Activated CD4-positive, alpha-beta T cell treated with anti-CD3 and anti-CD28 coated beads for 24 hours (primary cell): ENCODE results near the gene SLC25A23.
"Not testable (repeated sequence)": the region's sequence is repeated elsewhere in the genome, so short reads cannot be mapped to it uniquely, and the experiment has no call there.

Source experiments
- DNase-seq, 2 donors: peaks; one replicate each; pipeline ENCODE4 v3.0.0-alpha.2; 2020; ENCODE audit warnings: low read depth in 2 of 2

The SLC25A23 gene

DNA sequence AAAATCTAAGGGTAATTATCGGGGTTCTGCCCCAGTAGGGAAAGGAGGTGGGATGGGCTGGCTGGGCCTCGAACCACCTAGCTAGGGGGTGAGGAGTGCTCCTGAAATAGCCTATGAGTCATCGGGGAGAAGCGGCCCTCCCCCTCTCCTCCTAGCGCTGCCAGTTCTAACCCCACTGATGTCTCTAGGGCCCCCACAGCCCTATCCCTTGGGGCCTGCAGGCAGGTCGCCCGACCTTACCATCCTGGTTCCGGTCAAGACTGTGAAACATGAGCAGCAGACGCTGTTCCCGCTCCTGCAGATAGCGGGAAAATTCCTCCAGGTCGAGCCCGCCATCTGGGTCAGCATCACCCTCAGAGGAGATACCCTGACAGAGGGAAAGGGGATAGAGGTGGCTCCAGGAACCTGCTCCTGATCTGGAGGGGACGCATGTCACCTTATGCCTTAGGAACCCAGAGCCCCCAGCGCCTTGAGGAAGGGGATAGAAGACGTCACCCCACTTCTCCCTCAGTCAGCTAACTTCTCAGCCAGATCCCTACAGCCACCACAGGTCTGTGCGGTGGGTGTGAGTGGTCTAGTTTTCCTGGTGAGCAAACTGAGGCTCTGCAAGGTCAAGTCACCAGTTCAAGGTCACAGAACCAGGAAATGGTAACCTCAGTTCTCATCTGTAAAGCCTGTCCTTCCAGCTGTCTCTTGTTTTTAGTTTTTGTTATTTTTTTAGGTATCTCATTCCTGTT lies 1.5 kb downstream of the SLC25A23 start:
- DNase-seq, result no peak

DNA sequence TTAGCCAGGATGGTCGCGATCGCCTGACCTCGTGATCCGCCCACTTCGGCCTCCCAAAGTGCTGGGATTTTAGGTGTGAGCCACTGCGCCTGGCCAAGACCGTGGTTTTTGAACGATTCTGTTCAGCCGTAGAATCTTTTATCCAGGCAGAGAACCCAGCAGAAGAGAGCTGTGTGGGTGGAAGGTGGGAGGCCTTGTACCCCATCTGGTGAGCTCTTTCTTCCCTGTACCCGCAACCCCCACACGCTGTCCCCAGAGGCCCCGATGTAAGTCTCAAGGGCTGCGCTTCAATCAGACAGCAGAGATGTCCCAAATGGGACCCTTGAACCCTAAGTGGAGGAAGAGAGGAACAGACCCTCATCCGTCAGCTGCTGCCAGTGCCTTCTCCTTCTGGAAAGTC lies 3.7 kb downstream of the SLC25A23 start:
- no peak for DNase-seq

DNA sequence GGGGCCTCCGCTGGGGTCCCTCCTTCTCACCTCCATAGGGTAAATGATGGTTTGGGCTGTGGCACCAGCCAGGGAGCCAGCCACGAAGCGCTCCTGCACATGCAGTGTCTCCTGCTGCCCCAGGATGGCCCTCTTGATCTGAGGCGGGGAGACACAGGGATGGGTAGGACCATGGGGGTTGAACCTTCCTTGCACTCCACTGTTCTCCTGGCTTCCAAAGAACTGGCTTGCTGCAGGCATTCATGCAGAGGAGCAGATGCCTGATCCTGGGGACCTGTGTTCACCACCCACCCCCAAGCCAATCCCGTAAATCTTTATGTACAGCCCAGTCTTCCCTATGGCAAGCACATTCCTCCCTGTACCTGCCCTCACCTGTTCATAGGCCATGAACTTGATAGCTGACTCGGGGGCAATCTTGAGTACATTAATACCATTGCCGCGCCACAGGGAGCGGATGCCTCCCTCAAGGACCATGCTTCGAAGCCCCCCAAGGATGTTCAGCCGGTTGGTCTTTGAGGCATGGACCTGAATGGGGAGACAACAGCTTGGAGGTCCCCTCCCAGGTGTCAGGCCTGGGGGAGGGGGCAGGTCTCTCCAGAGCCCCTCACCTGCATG lies 5.5 kb downstream of the SLC25A23 start:
- DNase-seq, result no peak

DNA sequence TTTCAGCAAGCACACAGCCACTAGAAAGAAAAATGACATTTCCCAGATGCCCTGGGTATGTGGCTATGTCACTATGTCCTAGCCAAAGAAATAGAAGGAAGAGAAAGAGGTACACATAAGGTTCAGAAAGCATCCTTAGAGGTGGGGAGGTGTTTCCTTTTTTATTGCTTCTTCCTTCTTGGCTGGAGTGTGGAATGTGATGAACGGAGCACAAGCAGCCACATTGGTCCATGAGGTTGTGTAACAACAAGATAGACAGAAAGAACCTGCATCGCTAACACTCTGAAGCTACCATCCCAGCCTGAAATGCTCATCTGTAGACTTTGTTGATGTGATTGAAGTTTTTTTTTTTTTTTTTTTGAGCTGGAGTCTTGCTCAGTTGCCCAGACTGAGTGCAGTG lies 6.7 kb downstream of the SLC25A23 start:
- DNase-seq, result no peak

DNA sequence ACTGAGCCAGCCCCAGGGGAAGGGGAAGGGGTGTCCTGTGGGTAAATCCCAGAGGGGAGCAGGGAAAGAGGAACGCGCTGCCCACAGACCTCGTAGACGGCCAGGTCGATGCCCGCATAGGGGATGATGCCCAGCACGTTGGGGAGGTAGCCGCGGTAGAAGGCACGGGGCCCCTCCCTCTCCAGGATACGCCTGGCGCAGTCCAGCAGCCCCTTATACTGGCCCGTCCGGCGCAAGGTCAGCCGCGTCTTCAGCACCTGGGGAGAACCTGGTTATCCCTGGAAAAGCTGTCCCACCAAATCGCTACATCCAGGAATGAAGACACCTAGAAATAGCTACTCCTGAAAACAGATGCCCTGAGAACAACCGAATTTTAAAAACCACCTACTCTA lies 7.4 kb downstream of the SLC25A23 start:
- no peak for DNase-seq

DNA sequence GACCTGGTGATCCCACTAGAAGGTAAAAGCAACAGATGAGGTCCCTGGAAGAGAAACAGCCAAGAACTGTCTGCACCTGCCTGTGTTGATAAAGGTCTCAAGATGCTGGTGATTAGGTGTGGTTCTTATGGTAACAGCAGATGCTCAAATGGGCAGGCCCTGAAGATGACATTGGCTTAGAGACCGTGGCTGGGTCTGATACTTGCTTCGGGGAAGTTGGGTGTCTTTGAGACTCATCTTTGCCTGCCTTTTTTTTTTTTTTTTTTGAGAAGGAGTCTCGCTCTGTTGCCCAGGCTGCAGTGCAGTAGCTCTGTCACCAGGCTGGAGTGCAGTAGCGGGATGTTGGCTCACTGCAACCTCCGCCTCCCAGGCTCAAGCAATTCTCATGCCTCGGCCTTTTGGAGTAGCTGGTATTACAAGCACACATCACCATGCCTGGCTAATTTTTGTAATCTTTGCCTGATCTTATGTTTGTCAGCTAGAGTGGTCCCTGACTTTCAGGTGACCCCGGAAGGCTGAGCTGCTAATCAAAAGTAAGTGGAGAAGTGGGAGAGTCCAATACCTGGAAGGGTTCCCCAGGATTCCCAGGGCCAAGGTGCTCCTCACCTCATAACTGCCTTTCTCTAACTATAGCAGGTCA lies 7.9 kb downstream of the SLC25A23 start:
- no peak for DNase-seq

DNA sequence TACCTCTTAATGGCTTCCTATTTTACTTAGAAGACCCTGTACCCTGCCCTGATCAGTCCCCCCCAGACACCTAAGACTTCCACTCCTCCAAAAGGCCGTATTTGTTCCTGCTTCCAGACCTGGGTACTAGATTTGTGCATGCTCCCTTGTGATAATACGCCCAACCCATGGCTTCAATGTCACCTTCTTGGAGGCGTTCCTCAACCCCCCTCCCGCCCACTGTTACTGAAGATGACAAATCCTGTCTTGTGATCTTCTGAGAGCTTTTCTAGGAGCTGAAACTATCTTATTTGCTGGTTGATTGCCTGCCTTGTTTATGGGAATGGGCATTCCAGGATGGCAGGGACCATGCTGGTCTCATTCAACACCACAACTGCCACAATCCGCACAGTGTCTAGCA lies 9.4 kb downstream of the SLC25A23 start:
- no peak for DNase-seq

DNA sequence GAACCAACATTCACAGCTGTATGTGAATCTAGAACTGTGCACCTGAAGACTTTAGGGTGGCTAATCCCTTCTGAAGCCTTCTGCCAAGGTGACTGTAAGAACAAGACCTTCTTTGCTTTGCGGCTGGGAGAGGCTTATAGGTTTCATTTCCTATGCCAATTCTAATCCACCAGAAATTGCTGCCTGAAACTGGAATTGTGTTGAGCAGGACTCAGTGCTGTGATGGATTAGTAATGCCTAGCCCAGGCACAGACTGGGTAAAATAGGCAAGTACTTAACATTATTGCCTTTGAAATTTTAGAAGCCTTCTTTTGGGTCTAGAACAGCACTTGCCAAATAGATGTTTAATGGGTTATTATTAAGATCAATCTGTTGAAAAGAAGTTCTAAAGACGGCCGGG lies 11.5 kb downstream of the SLC25A23 start:
- no peak for DNase-seq

DNA sequence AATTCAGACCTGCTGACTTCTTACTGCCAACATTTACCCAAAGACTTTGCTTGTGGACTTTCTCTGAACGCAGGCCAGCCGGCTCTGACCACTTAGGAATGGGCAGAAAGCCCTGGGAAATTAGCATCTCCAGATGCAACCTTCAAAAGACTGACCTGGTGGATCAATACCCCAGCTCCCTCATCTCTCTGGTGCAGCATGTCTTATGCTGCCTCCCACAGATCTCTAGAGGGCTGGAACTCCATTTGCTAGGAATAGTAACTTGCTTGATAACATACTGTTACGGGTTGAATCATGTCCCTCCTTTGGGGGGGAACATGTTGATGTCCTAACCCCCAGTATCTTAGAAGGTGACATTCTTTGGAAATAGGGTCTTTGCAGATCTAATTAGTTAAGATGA lies 13.1 kb downstream of the SLC25A23 start:
- no peak for DNase-seq

DNA sequence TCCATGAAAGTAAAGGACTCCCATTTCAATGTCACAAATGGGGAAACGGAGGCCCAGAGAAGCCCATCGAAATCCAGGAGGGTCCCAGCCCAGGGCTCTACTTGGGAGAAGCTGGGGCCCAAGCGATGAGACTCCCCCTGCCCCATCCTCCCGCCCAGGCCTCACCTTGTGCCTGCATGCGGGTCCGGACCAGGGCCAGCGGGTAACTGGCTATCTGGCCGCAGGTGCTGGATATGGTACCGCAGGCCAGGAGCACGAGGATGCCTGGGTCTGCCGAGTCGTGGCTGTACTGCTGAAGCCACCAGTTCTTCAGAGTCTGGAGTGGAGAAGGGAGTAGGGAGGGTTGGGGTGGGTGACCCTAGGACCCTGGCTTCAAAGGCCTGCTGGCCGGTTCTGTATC lies 15.6 kb downstream of the SLC25A23 start:
- DNase-seq, result no peak

DNA sequence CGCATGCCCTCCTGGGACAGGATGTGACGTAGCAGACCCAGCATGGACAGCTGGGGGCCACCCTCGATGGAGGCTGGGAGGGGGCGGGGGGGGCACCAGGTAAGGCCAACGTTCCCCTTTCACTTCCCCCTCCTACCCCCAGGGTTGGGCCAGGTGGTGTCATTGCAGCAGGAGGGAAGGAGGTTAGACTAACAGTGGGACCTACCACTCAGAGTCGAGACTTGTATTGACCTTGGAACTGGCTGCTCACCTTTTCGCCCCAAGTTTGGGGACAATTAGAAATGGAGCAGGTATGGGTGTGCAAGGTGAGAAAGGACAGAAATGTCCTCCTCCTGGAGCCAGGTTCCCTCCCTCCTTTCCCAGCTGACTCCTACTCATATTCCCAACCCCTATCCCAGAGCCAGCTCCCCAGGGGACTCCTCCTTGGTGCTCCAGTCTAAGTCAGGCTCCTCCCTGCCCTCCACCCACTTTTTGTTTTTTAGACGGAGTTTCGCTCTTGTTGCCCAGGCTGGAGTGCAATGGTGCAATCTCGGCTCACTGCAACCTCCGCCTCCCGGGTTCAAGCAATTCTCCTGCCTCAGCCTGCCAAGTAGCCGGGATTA lies 17.4 kb downstream of the SLC25A23 start:
- no peak for DNase-seq

DNA sequence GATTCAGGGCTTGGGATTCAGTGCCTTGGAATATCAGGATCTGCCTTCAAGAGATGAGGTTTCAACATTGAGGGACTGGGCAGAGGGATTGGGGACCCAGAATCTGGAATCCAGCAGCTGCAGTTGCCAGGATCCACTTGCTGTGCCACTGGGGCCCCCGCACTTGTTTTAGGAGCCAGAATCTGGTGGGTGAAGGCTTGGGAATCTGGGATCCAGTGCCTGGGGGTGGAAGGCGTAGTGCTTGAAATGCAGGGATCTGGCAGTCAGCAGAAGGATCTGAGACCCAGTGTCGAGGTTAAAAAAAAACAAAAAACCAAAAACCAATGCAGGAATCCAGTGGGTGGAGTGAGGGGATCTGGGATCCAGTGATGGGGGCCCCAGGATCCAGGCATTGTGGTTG lies 18.7 kb downstream of the SLC25A23 start:
- DNase-seq, result no peak

DNA sequence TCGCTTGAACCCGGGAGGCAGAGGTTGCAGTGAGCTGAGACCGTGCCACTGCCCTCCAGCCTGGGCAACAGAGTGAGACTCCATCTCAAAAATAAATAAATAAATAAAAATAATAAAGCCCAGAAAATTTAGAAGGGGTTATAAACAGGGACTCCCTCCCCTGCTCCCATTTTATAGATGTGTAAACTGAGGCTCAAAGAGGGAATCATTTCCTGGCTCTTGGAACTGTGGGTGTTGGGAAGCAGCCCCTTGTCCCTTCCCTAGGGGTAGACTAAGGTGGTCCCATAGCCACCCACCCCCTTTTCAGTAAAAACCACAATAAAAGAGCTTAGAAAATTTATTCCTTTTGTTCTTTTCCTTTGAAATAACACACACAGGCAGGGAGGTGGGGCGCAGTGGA lies 19.8 kb downstream of the SLC25A23 start:
- DNase-seq, result no peak

DNA sequence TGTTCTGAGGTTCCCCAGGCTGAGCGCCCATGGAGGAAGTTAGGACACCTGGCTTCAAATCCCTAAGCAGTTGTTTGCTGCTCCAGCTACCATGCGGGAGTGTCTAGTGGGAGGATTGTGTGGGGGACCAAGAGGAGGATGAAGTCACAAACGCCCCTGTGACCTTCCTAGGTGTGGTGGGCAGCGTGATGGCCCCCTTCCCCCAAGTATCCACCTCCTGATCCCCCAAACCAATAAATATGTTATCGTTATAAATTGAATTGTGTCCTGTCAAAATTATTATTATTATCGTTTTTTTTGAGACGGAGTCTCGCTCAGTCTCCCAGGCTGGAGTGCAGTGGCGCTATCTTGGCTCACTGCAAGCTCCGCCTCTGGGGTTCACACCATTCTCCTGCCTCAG lies 25.9 kb downstream of the SLC25A23 start, which contains the start of gene SLC25A41:
TSS of gene SLC25A41 (minus strand) at position 101 of the 400 bp plus-strand sequence. CDS start at position 31, 70 bp downstream.
- DNase-seq, result no peak

DNA sequence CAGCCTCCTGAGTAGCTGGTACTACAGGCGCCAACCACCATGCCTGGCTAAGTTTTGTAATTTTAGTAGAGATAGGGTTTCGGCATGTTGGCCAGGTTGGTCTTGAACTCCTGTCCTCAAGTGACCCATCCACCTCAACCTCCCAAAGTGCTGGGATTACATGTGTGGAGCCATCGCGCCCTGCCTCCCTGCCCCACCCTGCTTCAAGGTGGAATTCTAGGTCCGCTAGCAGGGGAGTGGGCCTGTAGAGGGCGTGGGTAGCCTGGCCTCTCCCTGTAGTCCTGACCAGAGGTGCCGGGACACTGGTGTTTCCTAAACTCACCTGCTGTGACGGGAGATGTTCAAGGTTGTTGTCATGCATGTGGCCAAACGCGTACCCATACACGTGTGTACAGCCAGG lies 26.4 kb downstream of the SLC25A23 start:
- no peak for DNase-seq

DNA sequence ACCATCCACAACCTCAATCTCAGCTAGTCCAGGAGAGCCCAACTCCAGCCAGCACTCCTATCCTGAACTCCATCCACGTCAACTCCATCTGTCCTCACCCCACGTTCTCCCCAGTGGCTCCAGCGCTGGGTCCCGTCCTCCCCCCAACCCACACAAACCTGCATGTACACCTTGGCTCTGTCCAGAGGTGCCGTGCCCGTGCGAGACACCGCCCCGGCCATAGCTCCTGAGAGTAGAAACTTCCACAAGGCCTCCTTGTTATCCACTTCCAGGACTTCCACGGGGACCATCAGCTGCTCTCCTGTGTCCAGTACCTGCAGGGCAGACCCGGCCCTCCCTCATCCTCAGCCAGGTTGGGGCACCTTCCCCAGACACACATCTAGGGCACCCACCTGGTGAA lies 27.7 kb downstream of the SLC25A23 start:
- DNase-seq, result no peak

DNA sequence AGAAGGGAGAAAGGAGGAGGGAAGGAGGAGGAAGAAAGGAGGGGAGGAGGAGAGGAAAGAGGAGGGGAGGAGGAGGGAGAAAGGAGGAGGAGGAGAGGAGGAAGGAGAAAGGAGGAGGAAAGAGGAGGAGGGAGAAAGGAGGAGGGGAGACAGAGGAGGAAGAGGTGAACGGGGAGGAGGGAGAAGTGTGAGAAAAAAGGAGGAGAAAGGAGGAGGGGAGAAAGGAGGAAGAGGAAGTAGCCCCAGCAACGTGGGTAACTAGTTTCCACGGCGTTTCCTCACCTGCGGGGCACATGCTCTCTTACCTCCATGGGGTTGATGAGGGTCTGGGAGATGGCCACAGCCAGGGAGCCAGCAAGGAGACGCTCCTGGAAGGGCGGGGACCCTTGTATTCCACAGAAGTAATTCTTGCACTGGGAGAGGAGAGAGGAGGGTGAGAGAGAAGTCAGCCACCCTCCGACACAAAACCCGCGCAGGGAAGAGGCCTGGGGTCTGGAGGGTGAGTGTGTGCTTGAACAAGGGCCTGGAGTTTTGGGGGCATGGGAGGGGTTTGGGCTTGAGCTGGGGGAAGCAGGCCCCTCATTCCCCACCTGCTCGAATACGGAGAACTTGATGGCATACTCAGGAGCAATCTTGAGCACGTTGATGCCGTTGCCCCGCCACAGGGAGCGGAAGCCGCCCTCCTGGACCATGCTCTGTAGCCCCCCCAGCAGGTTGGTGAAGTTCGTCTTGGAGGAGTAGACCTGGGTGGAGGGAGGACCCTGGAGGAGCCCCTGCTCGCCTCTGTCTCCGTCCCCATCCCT lies 30.0 kb downstream of the SLC25A23 start:
- DNase-seq, result no peak

DNA sequence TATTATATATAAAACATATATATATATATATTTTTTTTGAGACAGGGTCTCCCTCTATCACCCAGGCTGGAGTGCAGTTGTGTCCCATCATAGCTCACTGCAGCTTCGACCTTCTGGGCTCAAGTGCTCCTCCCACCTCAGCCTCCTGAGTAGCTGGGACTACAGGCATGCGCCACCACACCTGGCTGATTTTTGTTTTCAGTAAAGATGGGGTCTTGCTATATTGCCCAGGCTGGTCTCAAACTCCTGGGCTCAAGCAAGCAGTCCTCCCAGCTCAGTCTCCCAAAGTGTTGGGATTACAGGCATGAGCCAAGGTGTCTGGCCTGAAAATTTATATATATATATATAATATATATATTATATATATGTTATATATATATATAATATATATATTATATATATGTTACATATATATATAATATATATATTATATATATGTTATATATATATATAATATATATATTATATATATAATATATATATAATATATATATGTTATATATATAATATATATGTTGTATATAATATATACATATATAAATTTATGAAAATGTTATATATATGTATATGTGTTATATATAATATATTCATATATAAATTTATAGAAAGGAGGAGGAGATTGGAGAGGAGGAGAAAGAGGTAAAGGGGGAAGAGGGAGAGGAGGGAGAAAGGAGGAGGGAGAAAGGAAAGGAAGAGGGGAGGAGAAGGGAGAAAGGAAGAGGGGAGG lies 30.7 kb downstream of the SLC25A23 start:
- DNase-seq, result not testable (repeated sequence)

DNA sequence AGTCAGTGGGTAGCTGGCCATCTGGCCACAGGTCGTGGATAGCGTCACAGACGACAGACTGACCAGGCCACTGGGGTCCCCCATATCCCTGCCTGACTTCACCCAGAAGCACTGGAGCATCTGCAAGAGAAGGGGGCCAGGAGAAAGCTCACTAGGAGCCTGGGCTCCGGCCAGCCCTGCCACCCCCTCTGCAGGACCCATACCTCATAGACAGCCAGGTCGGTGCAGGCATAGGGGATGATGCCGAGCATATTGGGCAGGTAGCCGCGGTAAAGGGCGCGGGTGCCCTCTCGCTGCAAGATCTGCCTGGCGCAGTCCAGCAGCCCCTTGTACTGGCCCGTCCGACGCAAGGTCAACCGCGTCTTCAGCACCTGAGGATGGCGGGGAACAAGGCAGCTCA lies 32.5 kb downstream of the SLC25A23 start:
- DNase-seq, result no peak

DNA sequence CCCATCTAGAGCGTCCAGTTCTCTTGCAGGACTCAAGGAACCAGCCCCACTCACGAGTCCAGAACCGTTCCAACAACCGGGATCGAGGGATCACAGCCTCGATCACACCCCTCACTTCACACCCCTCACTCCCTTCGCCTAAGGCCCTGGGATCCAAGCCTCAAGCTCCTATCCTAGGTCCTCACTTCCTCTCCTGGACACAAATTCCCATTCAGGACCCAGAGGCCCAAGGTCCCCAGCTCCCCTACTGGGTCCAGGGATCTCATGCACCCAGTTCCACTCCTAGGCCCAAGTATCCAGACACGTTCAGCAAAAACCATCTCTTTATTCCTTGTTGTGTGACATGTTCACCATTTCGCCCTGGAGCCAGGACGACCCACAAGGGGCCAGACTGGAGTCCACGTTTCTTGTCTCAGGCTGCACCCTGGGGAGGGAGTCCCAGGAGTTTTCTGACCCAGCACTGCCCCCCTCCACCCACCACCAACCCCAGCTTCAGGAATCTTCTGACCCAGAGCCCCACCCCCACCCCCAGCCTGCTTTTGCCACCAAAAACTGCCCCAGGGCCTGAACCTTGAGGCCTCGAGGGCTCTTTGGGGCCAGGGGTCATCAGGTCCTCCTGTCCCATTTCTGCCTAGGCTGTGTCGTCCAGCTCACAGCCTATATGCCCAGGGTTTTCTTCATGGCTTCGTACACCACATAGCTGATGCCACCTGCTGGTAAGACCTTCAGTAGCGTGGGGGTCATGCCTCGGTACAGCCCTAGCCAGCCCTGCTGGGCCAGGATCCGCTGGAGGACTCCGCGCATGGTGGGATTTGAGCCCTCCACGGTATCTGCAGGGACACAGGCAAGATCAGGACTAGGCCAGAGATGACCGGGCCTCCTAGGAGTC lies 33.6 kb downstream of the SLC25A23 start:
- DNase-seq, result no peak
